ENCODE results near the gene ACADM. TPM values are rescaled to one million over a fixed set of nuclear protein-coding genes. Genes with fewer than 3 reads are reported as not detected.
A peak's percentile ranks its signal among the peaks of the same experiment; 100 is the strongest.

The ACADM gene
- total RNA-seq, 1 experiment from 2014 or later: 36.5 TPM

DNA sequence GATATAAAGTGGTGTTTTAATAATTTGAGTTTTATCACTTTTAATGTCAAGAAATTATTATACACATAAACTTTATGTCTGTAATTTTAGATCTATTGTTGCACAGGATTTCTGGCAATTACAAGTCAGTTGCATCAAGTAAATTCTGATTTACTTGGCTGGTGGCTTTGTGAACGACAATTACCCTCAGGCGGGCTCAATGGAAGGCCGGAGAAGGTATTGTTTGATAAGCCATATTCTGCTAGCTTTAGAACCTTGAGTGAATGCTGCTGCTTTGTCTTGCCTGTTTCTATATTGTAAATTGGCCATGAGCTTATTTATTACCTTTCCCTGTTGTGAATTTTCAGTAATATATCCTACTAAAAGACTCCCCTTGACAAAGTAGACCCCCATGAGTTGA is 67.6 kb downstream of the ACADM start:
- Histone ChIP-seq H3K79me2 (ENCODE audit: low read depth) (peaks cover 60% of the 10 kb centered on the region), H3K4me2 (peak overlapping the region; percentile 86), H3K9me2 (ENCODE audit: insufficient read depth) (no peaks in the 10 kb centered on the region), H3K36me3 (ENCODE audit: low read depth) (peaks cover 77% of the 10 kb centered on the region), H4K20me1 (ENCODE audit: insufficient read depth) (peaks cover 95% of the 10 kb centered on the region), H3K4me1 (replicated peaks; ENCODE audit: insufficient read depth) (peaks cover 46% of the 10 kb centered on the region), H3F3A (ENCODE audit: insufficient read depth, low read depth) (peaks cover 100% of the 10 kb centered on the region), H3K4me3 (peak overlapping the region; percentile 88; the same call in 1 of the 2 replicates), H3K27me3 (ENCODE audit: insufficient read depth, low read depth) (no peaks in the 10 kb centered on the region), H3K27ac (peak overlapping the region; percentile 81), H3K9me3 (ENCODE audit: insufficient read depth, low read depth) (no peaks in the 10 kb centered on the region), H2AFZ (no peak overlapping the region)
- intact Hi-C loops (cut with micrococcal nuclease; ENCODE audit: unreplicated experiment): no loop called here
- BruUV-seq (replicated peaks): no TSS peak
- no peak for DNase-seq
- POLR2A ChIA-PET (ENCODE audit: unreplicated experiment): no interaction called here
- CTCF ChIA-PET: no interaction called here
- TF ChIP-seq EZH2 (IDR thresholded peaks at IDR 0.05; ENCODE audit: low read depth): no peak
- TF ChIP-seq, protein P1, sequence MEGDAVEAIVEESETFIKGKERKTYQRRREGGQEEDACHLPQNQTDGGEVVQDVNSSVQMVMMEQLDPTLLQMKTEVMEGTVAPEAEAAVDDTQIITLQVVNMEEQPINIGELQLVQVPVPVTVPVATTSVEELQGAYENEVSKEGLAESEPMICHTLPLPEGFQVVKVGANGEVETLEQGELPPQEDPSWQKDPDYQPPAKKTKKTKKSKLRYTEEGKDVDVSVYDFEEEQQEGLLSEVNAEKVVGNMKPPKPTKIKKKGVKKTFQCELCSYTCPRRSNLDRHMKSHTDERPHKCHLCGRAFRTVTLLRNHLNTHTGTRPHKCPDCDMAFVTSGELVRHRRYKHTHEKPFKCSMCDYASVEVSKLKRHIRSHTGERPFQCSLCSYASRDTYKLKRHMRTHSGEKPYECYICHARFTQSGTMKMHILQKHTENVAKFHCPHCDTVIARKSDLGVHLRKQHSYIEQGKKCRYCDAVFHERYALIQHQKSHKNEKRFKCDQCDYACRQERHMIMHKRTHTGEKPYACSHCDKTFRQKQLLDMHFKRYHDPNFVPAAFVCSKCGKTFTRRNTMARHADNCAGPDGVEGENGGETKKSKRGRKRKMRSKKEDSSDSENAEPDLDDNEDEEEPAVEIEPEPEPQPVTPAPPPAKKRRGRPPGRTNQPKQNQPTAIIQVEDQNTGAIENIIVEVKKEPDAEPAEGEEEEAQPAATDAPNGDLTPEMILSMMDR (conservative IDR thresholded peaks at IDR 0.05): no peak

GRCh38 chr1:75794382-75794781 is 69.9 kb downstream of the ACADM start:
- Histone ChIP-seq H3K4me3 (no peak overlapping the region), H3K4me2 (no peak overlapping the region), H3F3A (ENCODE audit: insufficient read depth, low read depth) (peaks cover 94% of the 10 kb centered on the region), H3K79me2 (ENCODE audit: low read depth) (peaks cover 37% of the 10 kb centered on the region), H4K20me1 (ENCODE audit: insufficient read depth) (peaks cover 72% of the 10 kb centered on the region), H3K27me3 (ENCODE audit: insufficient read depth, low read depth) (no peaks in the 10 kb centered on the region), H3K27ac (peak overlapping the region; percentile 10; the same call in 1 of the 2 replicates), H3K9me3 (ENCODE audit: insufficient read depth, low read depth) (no peaks in the 10 kb centered on the region), H3K9me2 (ENCODE audit: insufficient read depth) (no peaks in the 10 kb centered on the region), H2AFZ (no peak overlapping the region), H3K36me3 (ENCODE audit: low read depth) (peaks cover 54% of the 10 kb centered on the region), H3K4me1 (replicated peaks; ENCODE audit: insufficient read depth) (peaks cover 33% of the 10 kb centered on the region)
- POLR2A ChIA-PET (ENCODE audit: unreplicated experiment): no interaction called here
- intact Hi-C loops (cut with micrococcal nuclease; ENCODE audit: unreplicated experiment): no loop called here
- no TSS peak for BruUV-seq (replicated peaks)
- no peak for TF ChIP-seq EZH2 (IDR thresholded peaks at IDR 0.05; ENCODE audit: low read depth)
- TF ChIP-seq, protein P1 (conservative IDR thresholded peaks at IDR 0.05): no peak
- CTCF ChIA-PET: no interaction called here
- peak in 1 of 2 experiments; percentile 50 for DNase-seq

- H3K4me3 ChIP-seq: no peak overlapping the region
- CTCF ChIA-PET: no interaction called here
- H3K9me2 ChIP-seq (ENCODE audit: insufficient read depth): no peaks in the 10 kb centered on the region
- peaks cover 40% of the 10 kb centered on the region for H3K36me3 ChIP-seq (ENCODE audit: low read depth)
- intact Hi-C loops (cut with micrococcal nuclease; ENCODE audit: unreplicated experiment): no loop called here
- no peaks in the 10 kb centered on the region for H3K9me3 ChIP-seq (ENCODE audit: insufficient read depth, low read depth)
- peaks cover 20% of the 10 kb centered on the region for H3K4me1 ChIP-seq (replicated peaks; ENCODE audit: insufficient read depth)
- H3K79me2 ChIP-seq (ENCODE audit: low read depth): peaks cover 23% of the 10 kb centered on the region
- peaks cover 59% of the 10 kb centered on the region for H4K20me1 ChIP-seq (ENCODE audit: insufficient read depth)
- H3K4me2 ChIP-seq: no peak overlapping the region
- TF ChIP-seq, protein P1 (conservative IDR thresholded peaks at IDR 0.05): no peak
- no peak for TF ChIP-seq EZH2 (IDR thresholded peaks at IDR 0.05; ENCODE audit: low read depth)
- no peak for DNase-seq
- no TSS peak for BruUV-seq (replicated peaks)
- H3F3A ChIP-seq (ENCODE audit: insufficient read depth, low read depth): peaks cover 85% of the 10 kb centered on the region
- no peaks in the 10 kb centered on the region for H3K27me3 ChIP-seq (ENCODE audit: insufficient read depth, low read depth)
- no peak overlapping the region for H3K27ac ChIP-seq
- POLR2A ChIA-PET (ENCODE audit: unreplicated experiment): no interaction called here
- no peak overlapping the region for H2AFZ ChIP-seq
Observed at GRCh38 chr1:75795703-75796193, 71.2 kb downstream of the ACADM start.
